ENCODE measurements around the gene CDSN. TPM values are rescaled to one million over a fixed set of nuclear protein-coding genes. Genes with fewer than 3 reads are reported as not detected.

CDSN gene
- total and polyA plus RNA-seq, 2 donors (not counting 3 experiments of a cell fraction or from before 2014, with no cell fraction given), result not detected

GRCh38 chr6:31112478-31112877, 7.8 kb downstream of the CDSN start, which contains the start of gene C6orf15:
TSS of gene C6orf15 (minus strand) at chr6:31112575. CDS start at chr6:31112555, 20 bp downstream.
- Histone ChIP-seq H3K9me1 (replicated peaks; ENCODE audit: control insufficient read depth, extremely low read depth, insufficient read depth, low read length) (no peaks in the 10 kb centered on the region), H3K79me2 (ENCODE audit: control insufficient read depth, insufficient read depth, low read length) (no peaks in the 10 kb centered on the region), H3K27ac (ENCODE audit: insufficient read depth, low read depth, low read length) (no peak within 1 kb of the TSS), H2AFZ (ENCODE audit: low read depth, low read length) (no peak within 1 kb of the TSS), H3K4me2 (ENCODE audit: insufficient read depth, low read length) (no peak within 1 kb of the TSS), H3K9ac (replicated peaks; ENCODE audit: extremely low read depth, insufficient read depth, low read length) (no peak within 1 kb of the TSS), H3K27me3 (ENCODE audit: control insufficient read depth in 2 of 2, insufficient read depth in 2 of 2, low read length in 2 of 2) (peaks cover 5 to 12% of the 10 kb centered on the region in 2 experiments), H3K4me1 (ENCODE audit: control insufficient read depth, extremely low read depth, insufficient read depth, low read length) (peaks cover 21% of the 10 kb centered on the region), H3K9me3 (replicated peaks; ENCODE audit: control insufficient read depth, insufficient read depth, low read length) (no peaks in the 10 kb centered on the region), H4K20me1 (replicated peaks; ENCODE audit: control insufficient read depth, extremely low read depth, insufficient read depth, low read length) (no peaks in the 10 kb centered on the region), H3K4me3 (replicated peaks in 1 of 3; ENCODE audit: insufficient read depth in 1 of 3, low read depth in 1 of 3, low read length in 3 of 3) (no peak within 1 kb of the TSS), H3K36me3 (ENCODE audit: control insufficient read depth in 2 of 2, extremely low read depth in 1 of 2, insufficient read depth in 2 of 2, low read length in 2 of 2) (no peaks in the 10 kb centered on the region)
- DNase-seq (ENCODE audit: low read depth, low spot score), result no peak
- intact Hi-C loops (cut with micrococcal nuclease) (no loop called here), dilution Hi-C loops (cut with MboI; ENCODE audit: extremely low pct_ligation_motif_present, low sequenced_read_pairs) (no loop called here)
- POLR2A ChIA-PET, result no interaction called here
- TF ChIP-seq CTCF (IDR thresholded peaks at IDR 0.05; ENCODE audit: extremely low read depth in 1 of 2, insufficient read depth in 1 of 2, low read depth in 1 of 2, low read length in 2 of 2) (no peak), GATA2 (IDR thresholded peaks at IDR 0.05; ENCODE audit: insufficient read depth, insufficient read length, low read depth, low read length) (no peak), POLR2AphosphoS5 (IDR thresholded peaks at IDR 0.05; ENCODE audit: insufficient read depth, low read depth, low read length) (no peak), JUN (IDR thresholded peaks at IDR 0.05; ENCODE audit: borderline replicate concordance, insufficient read depth, insufficient read length, low read depth) (no peak), EZH2 (IDR thresholded peaks at IDR 0.05; ENCODE audit: borderline replicate concordance, low read depth, low read length, severe bottlenecking) (no peak), MYC (IDR thresholded peaks at IDR 0.05; ENCODE audit: low read depth, low read length) (no peak), FOS (IDR thresholded peaks at IDR 0.05; ENCODE audit: borderline replicate concordance, insufficient read depth, low read length) (no peak)
- TF ChIP-seq, protein P1, sequence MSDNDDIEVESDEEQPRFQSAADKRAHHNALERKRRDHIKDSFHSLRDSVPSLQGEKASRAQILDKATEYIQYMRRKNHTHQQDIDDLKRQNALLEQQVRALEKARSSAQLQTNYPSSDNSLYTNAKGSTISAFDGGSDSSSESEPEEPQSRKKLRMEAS (IDR thresholded peaks at IDR 0.05; ENCODE audit: insufficient read depth, insufficient read length), result no peak
- CTCF ChIA-PET, result interaction anchor here (3.5 to 8.2 kb wide), 3 partner anchors 10 to 33 kb away, joined by 14 to 102 read pairs (median 57); no protein-coding TSS in a partner anchor
- no TSS peak for BruUV-seq (replicated peaks)
- FAIRE-seq, result no peak
